Measurements from ENCODE around the gene PNPLA1. TPM values are rescaled to one million over a fixed set of nuclear protein-coding genes. Genes with fewer than 3 reads are reported as not detected.

The PNPLA1 gene
- total RNA-seq, 1 experiment from 2014 or later, result not detected

DNA sequence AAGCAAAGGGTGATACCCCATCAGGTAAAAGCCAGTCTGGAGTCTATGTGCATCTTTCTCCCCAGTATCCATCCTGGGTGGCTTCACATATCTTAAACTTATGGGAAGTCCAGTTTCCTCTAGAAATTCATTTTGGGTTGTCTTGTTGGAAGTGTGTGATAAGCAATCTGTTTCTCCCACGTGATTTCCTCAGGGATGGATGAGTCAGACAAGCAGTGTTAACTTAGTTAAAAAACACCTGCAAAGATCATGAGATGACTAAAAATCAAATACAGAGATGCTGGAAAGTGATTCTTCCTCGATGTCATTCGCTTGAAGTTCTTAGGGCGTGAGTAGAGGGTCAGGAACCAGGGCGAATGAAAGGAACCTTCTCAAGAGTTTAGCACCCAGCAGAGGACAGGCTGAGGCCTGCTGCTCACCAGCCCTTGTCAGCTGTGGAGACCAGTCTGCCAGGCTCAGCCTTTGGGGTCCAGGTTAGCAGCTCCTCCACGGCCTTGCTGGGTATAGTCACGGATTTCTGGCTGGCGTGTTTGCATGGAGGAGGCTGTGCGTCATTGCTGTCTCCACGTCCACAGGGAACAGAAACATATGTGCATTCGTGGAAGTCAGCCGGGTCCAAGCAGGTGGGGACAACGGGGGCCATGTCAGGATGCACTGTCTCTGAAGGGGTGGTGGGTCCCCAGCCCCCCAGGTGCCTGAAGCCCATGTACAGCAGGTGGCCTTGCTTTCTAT lies 2.8 kb upstream of the PNPLA1 start (continued):
- TF ChIP-seq, protein P1, sequence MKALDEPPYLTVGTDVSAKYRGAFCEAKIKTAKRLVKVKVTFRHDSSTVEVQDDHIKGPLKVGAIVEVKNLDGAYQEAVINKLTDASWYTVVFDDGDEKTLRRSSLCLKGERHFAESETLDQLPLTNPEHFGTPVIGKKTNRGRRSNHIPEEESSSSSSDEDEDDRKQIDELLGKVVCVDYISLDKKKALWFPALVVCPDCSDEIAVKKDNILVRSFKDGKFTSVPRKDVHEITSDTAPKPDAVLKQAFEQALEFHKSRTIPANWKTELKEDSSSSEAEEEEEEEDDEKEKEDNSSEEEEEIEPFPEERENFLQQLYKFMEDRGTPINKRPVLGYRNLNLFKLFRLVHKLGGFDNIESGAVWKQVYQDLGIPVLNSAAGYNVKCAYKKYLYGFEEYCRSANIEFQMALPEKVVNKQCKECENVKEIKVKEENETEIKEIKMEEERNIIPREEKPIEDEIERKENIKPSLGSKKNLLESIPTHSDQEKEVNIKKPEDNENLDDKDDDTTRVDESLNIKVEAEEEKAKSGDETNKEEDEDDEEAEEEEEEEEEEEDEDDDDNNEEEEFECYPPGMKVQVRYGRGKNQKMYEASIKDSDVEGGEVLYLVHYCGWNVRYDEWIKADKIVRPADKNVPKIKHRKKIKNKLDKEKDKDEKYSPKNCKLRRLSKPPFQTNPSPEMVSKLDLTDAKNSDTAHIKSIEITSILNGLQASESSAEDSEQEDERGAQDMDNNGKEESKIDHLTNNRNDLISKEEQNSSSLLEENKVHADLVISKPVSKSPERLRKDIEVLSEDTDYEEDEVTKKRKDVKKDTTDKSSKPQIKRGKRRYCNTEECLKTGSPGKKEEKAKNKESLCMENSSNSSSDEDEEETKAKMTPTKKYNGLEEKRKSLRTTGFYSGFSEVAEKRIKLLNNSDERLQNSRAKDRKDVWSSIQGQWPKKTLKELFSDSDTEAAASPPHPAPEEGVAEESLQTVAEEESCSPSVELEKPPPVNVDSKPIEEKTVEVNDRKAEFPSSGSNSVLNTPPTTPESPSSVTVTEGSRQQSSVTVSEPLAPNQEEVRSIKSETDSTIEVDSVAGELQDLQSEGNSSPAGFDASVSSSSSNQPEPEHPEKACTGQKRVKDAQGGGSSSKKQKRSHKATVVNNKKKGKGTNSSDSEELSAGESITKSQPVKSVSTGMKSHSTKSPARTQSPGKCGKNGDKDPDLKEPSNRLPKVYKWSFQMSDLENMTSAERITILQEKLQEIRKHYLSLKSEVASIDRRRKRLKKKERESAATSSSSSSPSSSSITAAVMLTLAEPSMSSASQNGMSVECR (CRISPR knock-in tag; IDR thresholded peaks at IDR 0.05; ENCODE audit: borderline replicate concordance), result no peak
- TF ChIP-seq MXD4 (CRISPR knock-in tag; IDR thresholded peaks at IDR 0.05; ENCODE audit: borderline replicate concordance) (no peak), NFATC4 (CRISPR knock-in tag; IDR thresholded peaks at IDR 0.05) (no peak), SOX15 (CRISPR knock-in tag; IDR thresholded peaks at IDR 0.05) (no peak), SMAD3 (CRISPR knock-in tag; IDR thresholded peaks at IDR 0.05; ENCODE audit: borderline replicate concordance) (no peak), ZNF416 (CRISPR knock-in tag; IDR thresholded peaks at IDR 0.05) (no peak), NFYB (CRISPR knock-in tag; conservative IDR thresholded peaks at IDR 0.05; ENCODE audit: low read depth) (no peak), GTF2I (CRISPR knock-in tag; conservative IDR thresholded peaks at IDR 0.05) (no peak), JAZF1 (CRISPR knock-in tag; IDR thresholded peaks at IDR 0.05) (no peak), SP1 (CRISPR knock-in tag; conservative IDR thresholded peaks at IDR 0.05) (no peak)
- TF ChIP-seq, protein P2, sequence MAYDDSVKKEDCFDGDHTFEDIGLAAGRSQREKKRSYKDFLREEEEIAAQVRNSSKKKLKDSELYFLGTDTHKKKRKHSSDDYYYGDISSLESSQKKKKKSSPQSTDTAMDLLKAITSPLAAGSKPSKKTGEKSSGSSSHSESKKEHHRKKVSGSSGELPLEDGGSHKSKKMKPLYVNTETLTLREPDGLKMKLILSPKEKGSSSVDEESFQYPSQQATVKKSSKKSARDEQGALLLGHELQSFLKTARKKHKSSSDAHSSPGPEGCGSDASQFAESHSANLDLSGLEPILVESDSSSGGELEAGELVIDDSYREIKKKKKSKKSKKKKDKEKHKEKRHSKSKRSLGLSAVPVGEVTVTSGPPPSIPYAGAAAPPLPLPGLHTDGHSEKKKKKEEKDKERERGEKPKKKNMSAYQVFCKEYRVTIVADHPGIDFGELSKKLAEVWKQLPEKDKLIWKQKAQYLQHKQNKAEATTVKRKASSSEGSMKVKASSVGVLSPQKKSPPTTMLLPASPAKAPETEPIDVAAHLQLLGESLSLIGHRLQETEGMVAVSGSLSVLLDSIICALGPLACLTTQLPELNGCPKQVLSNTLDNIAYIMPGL (CRISPR knock-in tag; IDR thresholded peaks at IDR 0.05), result no peak
- TF ChIP-seq, protein P3, sequence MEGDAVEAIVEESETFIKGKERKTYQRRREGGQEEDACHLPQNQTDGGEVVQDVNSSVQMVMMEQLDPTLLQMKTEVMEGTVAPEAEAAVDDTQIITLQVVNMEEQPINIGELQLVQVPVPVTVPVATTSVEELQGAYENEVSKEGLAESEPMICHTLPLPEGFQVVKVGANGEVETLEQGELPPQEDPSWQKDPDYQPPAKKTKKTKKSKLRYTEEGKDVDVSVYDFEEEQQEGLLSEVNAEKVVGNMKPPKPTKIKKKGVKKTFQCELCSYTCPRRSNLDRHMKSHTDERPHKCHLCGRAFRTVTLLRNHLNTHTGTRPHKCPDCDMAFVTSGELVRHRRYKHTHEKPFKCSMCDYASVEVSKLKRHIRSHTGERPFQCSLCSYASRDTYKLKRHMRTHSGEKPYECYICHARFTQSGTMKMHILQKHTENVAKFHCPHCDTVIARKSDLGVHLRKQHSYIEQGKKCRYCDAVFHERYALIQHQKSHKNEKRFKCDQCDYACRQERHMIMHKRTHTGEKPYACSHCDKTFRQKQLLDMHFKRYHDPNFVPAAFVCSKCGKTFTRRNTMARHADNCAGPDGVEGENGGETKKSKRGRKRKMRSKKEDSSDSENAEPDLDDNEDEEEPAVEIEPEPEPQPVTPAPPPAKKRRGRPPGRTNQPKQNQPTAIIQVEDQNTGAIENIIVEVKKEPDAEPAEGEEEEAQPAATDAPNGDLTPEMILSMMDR (IDR thresholded peaks at IDR 0.05), result no peak

DNA sequence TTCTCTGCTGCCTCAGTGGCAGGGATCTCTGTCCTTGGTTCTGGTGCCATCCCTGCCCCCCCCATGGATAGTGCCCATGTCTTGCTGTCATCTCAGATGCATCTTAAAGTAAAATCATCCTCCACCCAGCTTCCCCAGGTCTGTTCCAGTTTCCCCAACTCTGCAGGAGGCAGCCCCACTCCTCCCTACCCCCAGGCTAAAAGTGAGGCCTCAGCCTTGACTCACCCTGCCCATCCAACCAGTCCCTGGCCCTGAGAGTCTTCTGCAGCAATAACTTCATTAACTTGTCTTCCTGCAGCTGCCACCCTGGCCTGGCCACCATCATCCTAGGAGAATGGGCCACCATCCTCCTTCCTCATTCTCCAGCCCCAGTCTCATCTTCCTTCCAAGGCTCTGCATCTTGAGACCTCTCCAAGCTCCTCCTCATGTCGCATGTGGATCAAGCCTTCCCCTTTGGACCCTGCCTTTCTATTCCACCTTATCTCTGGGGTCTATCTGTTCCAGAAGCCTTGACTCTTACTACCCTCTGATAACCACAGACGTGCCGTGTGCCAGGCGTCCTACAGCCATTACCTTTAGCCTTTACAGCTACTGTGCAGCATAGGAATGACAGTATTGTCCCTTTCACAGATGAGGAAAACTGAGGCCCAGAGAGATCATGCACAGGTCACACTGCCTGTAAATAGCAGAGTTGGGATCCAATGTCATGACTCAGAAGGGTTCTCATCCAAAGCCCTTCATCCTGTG lies 2.0 kb upstream of the PNPLA1 start:
- Mint-ChIP-seq H3K9me3 (peaks cover 9% of the 10 kb centered on the region), H3K4me3 (no peak overlapping the region), H3K36me3 (peaks cover 4% of the 10 kb centered on the region; the same call in 1 of the 2 replicates), H3K4me1 (peaks cover 8% of the 10 kb centered on the region), H3K27me3 (ENCODE audit: low read depth) (peaks cover 3% of the 10 kb centered on the region; the same call in 1 of the 2 replicates), H3K27ac (no peak overlapping the region)
- no peak for DNase-seq (ENCODE audit: low spot score)
- POLR2A ChIA-PET, result no interaction called here
- CTCF ChIA-PET, result interaction anchor here (1.4 kb wide), 1 partner anchor 73 kb away, joined by 3 read pairs; no protein-coding TSS in a partner anchor
- no peak for ATAC-seq
- TF ChIP-seq SP1 (CRISPR knock-in tag; conservative IDR thresholded peaks at IDR 0.05), result no peak
- TF ChIP-seq, protein P4, sequence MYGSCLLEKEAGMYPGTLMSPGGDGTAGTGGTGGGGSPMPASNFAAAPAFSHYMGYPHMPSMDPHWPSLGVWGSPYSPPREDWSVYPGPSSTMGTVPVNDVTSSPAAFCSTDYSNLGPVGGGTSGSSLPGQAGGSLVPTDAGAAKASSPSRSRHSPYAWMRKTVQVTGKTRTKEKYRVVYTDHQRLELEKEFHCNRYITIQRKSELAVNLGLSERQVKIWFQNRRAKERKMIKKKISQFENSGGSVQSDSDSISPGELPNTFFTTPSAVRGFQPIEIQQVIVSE (CRISPR knock-in tag; IDR thresholded peaks at IDR 0.05; ENCODE audit: borderline replicate concordance), result no peak
- TF ChIP-seq, protein P5, sequence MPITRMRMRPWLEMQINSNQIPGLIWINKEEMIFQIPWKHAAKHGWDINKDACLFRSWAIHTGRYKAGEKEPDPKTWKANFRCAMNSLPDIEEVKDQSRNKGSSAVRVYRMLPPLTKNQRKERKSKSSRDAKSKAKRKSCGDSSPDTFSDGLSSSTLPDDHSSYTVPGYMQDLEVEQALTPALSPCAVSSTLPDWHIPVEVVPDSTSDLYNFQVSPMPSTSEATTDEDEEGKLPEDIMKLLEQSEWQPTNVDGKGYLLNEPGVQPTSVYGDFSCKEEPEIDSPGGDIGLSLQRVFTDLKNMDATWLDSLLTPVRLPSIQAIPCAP (CRISPR knock-in tag; IDR thresholded peaks at IDR 0.05), result no peak
- TF ChIP-seq TEAD4 (CRISPR knock-in tag; IDR thresholded peaks at IDR 0.05), result no peak
- TF ChIP-seq TCF7 (CRISPR knock-in tag; IDR thresholded peaks at IDR 0.05; ENCODE audit: low read depth), result no peak
- TF ChIP-seq NR2C2 (CRISPR knock-in tag; IDR thresholded peaks at IDR 0.05), result no peak
- TF ChIP-seq, protein P6, sequence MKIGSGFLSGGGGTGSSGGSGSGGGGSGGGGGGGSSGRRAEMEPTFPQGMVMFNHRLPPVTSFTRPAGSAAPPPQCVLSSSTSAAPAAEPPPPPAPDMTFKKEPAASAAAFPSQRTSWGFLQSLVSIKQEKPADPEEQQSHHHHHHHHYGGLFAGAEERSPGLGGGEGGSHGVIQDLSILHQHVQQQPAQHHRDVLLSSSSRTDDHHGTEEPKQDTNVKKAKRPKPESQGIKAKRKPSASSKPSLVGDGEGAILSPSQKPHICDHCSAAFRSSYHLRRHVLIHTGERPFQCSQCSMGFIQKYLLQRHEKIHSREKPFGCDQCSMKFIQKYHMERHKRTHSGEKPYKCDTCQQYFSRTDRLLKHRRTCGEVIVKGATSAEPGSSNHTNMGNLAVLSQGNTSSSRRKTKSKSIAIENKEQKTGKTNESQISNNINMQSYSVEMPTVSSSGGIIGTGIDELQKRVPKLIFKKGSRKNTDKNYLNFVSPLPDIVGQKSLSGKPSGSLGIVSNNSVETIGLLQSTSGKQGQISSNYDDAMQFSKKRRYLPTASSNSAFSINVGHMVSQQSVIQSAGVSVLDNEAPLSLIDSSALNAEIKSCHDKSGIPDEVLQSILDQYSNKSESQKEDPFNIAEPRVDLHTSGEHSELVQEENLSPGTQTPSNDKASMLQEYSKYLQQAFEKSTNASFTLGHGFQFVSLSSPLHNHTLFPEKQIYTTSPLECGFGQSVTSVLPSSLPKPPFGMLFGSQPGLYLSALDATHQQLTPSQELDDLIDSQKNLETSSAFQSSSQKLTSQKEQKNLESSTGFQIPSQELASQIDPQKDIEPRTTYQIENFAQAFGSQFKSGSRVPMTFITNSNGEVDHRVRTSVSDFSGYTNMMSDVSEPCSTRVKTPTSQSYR (CRISPR knock-in tag; IDR thresholded peaks at IDR 0.05), result no peak
- TF ChIP-seq ESRRA (CRISPR knock-in tag; IDR thresholded peaks at IDR 0.05; ENCODE audit: borderline replicate concordance), result no peak
- TF ChIP-seq, protein P2 (CRISPR knock-in tag; IDR thresholded peaks at IDR 0.05), result no peak
- no peak for TF ChIP-seq PRRX2 (CRISPR knock-in tag; IDR thresholded peaks at IDR 0.05)
- no peak for TF ChIP-seq CREB1 (CRISPR knock-in tag; IDR thresholded peaks at IDR 0.05)

Measured in WTC11 (cell line).